ENCODE results near the gene DGKD. TPM values are rescaled to one million over a fixed set of nuclear protein-coding genes. Genes with fewer than 3 reads are reported as not detected.

The DGKD gene
- total and polyA plus RNA-seq, 10 of the 15 experiments (the other 5 are each of a cell fraction or from before 2014, with no cell fraction given) = 2.7 to 81.9 (median 27.0) TPM

DNA sequence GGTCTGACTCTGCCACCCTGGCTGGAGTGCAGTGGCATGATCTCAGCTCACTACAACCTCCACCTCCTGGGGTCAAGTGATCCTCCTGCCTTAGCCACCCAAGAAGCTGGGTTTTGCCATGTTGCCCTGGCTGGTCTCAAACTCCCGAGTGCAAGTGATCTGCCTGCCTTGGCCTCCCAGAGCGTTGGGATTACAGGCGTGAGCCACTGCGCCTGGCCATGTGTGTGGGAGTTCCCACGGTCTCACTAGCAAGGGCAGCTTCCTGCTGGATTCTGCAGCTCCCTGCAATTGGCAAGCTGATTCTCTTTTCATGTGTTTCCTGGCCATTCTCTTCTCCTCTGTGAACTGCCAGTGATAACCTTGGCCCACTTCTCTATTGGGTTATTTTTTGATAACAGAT is 128.3 kb downstream of the DGKD start:
- WGBS (ENCODE audit: insufficient coverage, insufficient replicate concordance, low lambda C conversion rate, missing lambda C conversion rate) = 90% methylated on average over 5 of the region's 5 CpGs
- FAIRE-seq (no peak), DNase-seq (ENCODE audit: low read depth, low spot score) (no peak), ATAC-seq (no peak)
- Histone ChIP-seq H3K4me1 (ENCODE audit: control insufficient read depth, insufficient read depth, low read length) (no peaks in the 10 kb centered on the region), H2AFZ (ENCODE audit: control insufficient read depth, low read depth, low read length) (no peak overlapping the region), H3K27me3 (replicated peaks in 1 of 2; ENCODE audit: control insufficient read depth in 2 of 2, insufficient read depth in 2 of 2, low read length in 1 of 2) (no peaks in the 10 kb centered on the region), H3K27ac (ENCODE audit: control insufficient read depth, insufficient read depth) (no peak overlapping the region), H3K9ac (ENCODE audit: control insufficient read depth, insufficient read depth, low read length) (no peak overlapping the region), H3K36me3 (ENCODE audit: control insufficient read depth in 2 of 2, insufficient read depth in 2 of 2, low read length in 1 of 2) (peaks cover 1 to 2% of the 10 kb centered on the region in 2 experiments; a peak in 3 of 4 replicates), H4K20me1 (ENCODE audit: control insufficient read depth, insufficient read depth) (no peaks in the 10 kb centered on the region), H3K79me2 (ENCODE audit: control insufficient read depth, insufficient read depth, low read length) (no peaks in the 10 kb centered on the region), H3K4me3 (no peak overlapping the region), H3K4me2 (ENCODE audit: control insufficient read depth, insufficient read depth) (no peak overlapping the region), H3K9me3 (replicated peaks; ENCODE audit: control insufficient read depth, insufficient read depth, low read length) (no peaks in the 10 kb centered on the region)
- in situ Hi-C loops (cut with MboI) (no loop called here), intact Hi-C loops (cut with micrococcal nuclease; ENCODE audit: unreplicated experiment) (loop anchor here (10.0 kb wide), 1 partner anchor 232 kb away; the partner anchor contains the start of genes UGT1A4 and UGT1A5)
- ChIA-PET CTCF (interaction anchor here (0.5 kb wide), 1 partner anchor 455 kb away, joined by 3 read pairs; no protein-coding TSS in a partner anchor), RAD21 (ENCODE audit: unreplicated experiment) (no interaction called here), SMC1A (ENCODE audit: uncharacterized antibody, unreplicated experiment) (interaction anchor here (0.7 kb wide), 1 partner anchor 107 kb away, joined by 3 read pairs; no protein-coding TSS in a partner anchor), POLR2A (no interaction called here)
- no TSS peak for BruUV-seq (replicated peaks)
- TF ChIP-seq SUZ12 (IDR thresholded peaks at IDR 0.05; ENCODE audit: unreplicated experiment) (no peak), SRF (IDR thresholded peaks at IDR 0.05; ENCODE audit: low read depth in 2 of 2, low read length in 2 of 2) (no peak), NFXL1 (IDR thresholded peaks at IDR 0.05; ENCODE audit: borderline replicate concordance) (no peak), NBN (IDR thresholded peaks at IDR 0.05) (no peak), NRF1 (conservative IDR thresholded peaks at IDR 0.05; ENCODE audit: low read depth, low read length) (no peak), NFIC (IDR thresholded peaks at IDR 0.05; ENCODE audit: low read depth, low read length) (no peak), NR2F1 (conservative IDR thresholded peaks at IDR 0.05) (no peak), NFYB (IDR thresholded peaks at IDR 0.05; ENCODE audit: insufficient read depth, low read depth, low read length) (no peak), NR2C2 (IDR thresholded peaks at IDR 0.05; ENCODE audit: borderline replicate concordance, control insufficient read depth, insufficient read length, low read depth) (no peak), SMARCA5 (IDR thresholded peaks at IDR 0.05) (no peak), STAT1 (conservative IDR thresholded peaks at IDR 0.05) (no peak), BCL11A (IDR thresholded peaks at IDR 0.05; ENCODE audit: low read depth, low read length) (no peak)
- TF ChIP-seq, protein P1, sequence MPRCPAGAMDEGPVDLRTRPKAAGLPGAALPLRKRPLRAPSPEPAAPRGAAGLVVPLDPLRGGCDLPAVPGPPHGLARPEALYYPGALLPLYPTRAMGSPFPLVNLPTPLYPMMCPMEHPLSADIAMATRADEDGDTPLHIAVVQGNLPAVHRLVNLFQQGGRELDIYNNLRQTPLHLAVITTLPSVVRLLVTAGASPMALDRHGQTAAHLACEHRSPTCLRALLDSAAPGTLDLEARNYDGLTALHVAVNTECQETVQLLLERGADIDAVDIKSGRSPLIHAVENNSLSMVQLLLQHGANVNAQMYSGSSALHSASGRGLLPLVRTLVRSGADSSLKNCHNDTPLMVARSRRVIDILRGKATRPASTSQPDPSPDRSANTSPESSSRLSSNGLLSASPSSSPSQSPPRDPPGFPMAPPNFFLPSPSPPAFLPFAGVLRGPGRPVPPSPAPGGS (IDR thresholded peaks at IDR 0.05; ENCODE audit: borderline replicate concordance, insufficient read depth, low read depth, low read length, poor library complexity, severe bottlenecking) = no peak
- TF ChIP-seq, protein P2, sequence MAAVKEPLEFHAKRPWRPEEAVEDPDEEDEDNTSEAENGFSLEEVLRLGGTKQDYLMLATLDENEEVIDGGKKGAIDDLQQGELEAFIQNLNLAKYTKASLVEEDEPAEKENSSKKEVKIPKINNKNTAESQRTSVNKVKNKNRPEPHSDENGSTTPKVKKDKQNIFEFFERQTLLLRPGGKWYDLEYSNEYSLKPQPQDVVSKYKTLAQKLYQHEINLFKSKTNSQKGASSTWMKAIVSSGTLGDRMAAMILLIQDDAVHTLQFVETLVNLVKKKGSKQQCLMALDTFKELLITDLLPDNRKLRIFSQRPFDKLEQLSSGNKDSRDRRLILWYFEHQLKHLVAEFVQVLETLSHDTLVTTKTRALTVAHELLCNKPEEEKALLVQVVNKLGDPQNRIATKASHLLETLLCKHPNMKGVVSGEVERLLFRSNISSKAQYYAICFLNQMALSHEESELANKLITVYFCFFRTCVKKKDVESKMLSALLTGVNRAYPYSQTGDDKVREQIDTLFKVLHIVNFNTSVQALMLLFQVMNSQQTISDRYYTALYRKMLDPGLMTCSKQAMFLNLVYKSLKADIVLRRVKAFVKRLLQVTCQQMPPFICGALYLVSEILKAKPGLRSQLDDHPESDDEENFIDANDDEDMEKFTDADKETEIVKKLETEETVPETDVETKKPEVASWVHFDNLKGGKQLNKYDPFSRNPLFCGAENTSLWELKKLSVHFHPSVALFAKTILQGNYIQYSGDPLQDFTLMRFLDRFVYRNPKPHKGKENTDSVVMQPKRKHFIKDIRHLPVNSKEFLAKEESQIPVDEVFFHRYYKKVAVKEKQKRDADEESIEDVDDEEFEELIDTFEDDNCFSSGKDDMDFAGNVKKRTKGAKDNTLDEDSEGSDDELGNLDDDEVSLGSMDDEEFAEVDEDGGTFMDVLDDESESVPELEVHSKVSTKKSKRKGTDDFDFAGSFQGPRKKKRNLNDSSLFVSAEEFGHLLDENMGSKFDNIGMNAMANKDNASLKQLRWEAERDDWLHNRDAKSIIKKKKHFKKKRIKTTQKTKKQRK (IDR thresholded peaks at IDR 0.05; ENCODE audit: low read depth, low read length) = no peak
- TF ChIP-seq, protein P3, sequence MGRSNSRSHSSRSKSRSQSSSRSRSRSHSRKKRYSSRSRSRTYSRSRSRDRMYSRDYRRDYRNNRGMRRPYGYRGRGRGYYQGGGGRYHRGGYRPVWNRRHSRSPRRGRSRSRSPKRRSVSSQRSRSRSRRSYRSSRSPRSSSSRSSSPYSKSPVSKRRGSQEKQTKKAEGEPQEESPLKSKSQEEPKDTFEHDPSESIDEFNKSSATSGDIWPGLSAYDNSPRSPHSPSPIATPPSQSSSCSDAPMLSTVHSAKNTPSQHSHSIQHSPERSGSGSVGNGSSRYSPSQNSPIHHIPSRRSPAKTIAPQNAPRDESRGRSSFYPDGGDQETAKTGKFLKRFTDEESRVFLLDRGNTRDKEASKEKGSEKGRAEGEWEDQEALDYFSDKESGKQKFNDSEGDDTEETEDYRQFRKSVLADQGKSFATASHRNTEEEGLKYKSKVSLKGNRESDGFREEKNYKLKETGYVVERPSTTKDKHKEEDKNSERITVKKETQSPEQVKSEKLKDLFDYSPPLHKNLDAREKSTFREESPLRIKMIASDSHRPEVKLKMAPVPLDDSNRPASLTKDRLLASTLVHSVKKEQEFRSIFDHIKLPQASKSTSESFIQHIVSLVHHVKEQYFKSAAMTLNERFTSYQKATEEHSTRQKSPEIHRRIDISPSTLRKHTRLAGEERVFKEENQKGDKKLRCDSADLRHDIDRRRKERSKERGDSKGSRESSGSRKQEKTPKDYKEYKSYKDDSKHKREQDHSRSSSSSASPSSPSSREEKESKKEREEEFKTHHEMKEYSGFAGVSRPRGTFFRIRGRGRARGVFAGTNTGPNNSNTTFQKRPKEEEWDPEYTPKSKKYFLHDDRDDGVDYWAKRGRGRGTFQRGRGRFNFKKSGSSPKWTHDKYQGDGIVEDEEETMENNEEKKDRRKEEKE (IDR thresholded peaks at IDR 0.05) = no peak
